HepG2 (cell line): Measurements from ENCODE around the gene GGNBP2. TPM values are rescaled to one million over a fixed set of nuclear protein-coding genes. Genes with fewer than 3 reads are reported as not detected.

Experiments used
- BRD4 ChIP-seq: sonication (generic); formaldehyde crosslinking; IDR thresholded peaks from 2 replicates; pipeline ENCODE4 v1.4.0; 2020; ENCODE audit warnings: missing genetic modification reagents
- MEF2D ChIP-seq: sonication (generic); formaldehyde crosslinking; IDR thresholded peaks from 2 replicates; pipeline ENCODE4 v1.5.1; 2020; ENCODE audit warnings: mild to moderate bottlenecking, missing genetic modification reagents
- RARA ChIP-seq: IDR thresholded peaks from 2 replicates; pipeline ENCODE4 v1.6.1; 2016; ENCODE audit warnings: missing genetic modification reagents, missing compliant biosample characterization
- RORA ChIP-seq: sonication (generic); formaldehyde crosslinking; IDR thresholded peaks from 2 replicates; pipeline ENCODE4 v1.5.0; 2020; ENCODE audit warnings: mild to moderate bottlenecking, missing genetic modification reagents, moderate library complexity
- polyA plus RNA-seq, 8 experiments: library from polyadenylated mRNA; depleted of rRNA in 3 of 8; stranded (reverse) in 7 of 8; unstranded in 1 of 8; fragments of >200 nt; fragmentation: Illumina TruSeq in 4 of 8; extraction: Trizol in 4 of 8; gene quantifications; 2 replicates each; pipeline versions ENCODE4 v1.2.1 to v1.2.3, GENCODE V29; 2011 to 2016; ENCODE audit warnings: low read depth in 4 of 8, missing spikeins in 1 of 8, mixed read lengths in 1 of 8; ENCODE audit not compliant: insufficient read depth in 1 of 8
- total RNA-seq, 5 experiments: library from RNA; depleted of rRNA; stranded (reverse); fragments of >200 nt; fragmentation: Illumina TruSeq; extraction: Trizol; gene quantifications; 2 replicates each; pipeline ENCODE4 v1.2.3, GENCODE V29; 2016; ENCODE audit warnings: low read depth in 1 of 5
- TF ChIP-seq, protein P1 (sequence below): sonication (generic); formaldehyde crosslinking; IDR thresholded peaks from 2 replicates; pipeline ENCODE4 v1.5.0; 2020; ENCODE audit warnings: mild to moderate bottlenecking, missing genetic modification reagents, borderline replicate concordance
- TF ChIP-seq, protein P2 (sequence below): sonication (generic); formaldehyde crosslinking; IDR thresholded peaks from 2 replicates; pipeline ENCODE4 v1.4.0; 2020; ENCODE audit warnings: missing genetic modification reagents, borderline replicate concordance
- TF ChIP-seq, protein P3 (sequence below): sonication (generic); formaldehyde crosslinking; IDR thresholded peaks from 2 replicates; pipeline ENCODE4 v1.5.0; 2020; ENCODE audit warnings: missing genetic modification reagents

GGNBP2 gene
- total and polyA plus RNA-seq, 2 of the 13 experiments (the other 11 are each of a cell fraction or from before 2014, with no cell fraction given), result 53.3 to 84.2 TPM

DNA sequence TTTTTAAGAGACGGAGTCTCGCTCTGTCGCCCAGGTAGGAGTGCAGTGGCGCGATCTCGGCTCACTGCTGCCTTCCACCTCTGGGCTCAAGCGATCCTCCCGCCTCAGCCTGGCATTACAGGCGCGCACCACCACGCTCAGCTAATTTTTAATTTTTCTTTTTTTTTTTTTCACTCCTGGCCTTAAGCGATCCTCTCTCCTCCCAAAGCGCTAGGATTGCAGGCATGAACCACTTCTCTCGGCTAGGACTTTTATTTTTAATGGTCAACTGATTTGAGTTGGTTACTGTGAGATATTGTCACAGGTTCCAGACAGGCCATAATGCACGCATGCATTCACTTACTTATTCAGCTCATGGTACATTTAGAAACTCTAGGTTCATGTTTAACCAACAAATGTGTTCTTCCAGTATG lies 9.0 kb upstream of the GGNBP2 start (continued):
- TF ChIP-seq, protein P1, sequence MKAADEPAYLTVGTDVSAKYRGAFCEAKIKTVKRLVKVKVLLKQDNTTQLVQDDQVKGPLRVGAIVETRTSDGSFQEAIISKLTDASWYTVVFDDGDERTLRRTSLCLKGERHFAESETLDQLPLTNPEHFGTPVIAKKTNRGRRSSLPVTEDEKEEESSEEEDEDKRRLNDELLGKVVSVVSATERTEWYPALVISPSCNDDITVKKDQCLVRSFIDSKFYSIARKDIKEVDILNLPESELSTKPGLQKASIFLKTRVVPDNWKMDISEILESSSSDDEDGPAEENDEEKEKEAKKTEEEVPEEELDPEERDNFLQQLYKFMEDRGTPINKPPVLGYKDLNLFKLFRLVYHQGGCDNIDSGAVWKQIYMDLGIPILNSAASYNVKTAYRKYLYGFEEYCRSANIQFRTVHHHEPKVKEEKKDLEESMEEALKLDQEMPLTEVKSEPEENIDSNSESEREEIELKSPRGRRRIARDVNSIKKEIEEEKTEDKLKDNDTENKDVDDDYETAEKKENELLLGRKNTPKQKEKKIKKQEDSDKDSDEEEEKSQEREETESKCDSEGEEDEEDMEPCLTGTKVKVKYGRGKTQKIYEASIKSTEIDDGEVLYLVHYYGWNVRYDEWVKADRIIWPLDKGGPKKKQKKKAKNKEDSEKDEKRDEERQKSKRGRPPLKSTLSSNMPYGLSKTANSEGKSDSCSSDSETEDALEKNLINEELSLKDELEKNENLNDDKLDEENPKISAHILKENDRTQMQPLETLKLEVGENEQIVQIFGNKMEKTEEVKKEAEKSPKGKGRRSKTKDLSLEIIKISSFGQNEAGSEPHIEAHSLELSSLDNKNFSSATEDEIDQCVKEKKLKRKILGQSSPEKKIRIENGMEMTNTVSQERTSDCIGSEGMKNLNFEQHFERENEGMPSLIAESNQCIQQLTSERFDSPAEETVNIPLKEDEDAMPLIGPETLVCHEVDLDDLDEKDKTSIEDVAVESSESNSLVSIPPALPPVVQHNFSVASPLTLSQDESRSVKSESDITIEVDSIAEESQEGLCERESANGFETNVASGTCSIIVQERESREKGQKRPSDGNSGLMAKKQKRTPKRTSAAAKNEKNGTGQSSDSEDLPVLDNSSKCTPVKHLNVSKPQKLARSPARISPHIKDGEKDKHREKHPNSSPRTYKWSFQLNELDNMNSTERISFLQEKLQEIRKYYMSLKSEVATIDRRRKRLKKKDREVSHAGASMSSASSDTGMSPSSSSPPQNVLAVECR (CRISPR knock-in tag), result no peak
- TF ChIP-seq MEF2D (no peak), RORA (no peak), RARA (CRISPR knock-in tag) (no peak), BRD4 (CRISPR knock-in tag) (no peak)
- TF ChIP-seq, protein P2, sequence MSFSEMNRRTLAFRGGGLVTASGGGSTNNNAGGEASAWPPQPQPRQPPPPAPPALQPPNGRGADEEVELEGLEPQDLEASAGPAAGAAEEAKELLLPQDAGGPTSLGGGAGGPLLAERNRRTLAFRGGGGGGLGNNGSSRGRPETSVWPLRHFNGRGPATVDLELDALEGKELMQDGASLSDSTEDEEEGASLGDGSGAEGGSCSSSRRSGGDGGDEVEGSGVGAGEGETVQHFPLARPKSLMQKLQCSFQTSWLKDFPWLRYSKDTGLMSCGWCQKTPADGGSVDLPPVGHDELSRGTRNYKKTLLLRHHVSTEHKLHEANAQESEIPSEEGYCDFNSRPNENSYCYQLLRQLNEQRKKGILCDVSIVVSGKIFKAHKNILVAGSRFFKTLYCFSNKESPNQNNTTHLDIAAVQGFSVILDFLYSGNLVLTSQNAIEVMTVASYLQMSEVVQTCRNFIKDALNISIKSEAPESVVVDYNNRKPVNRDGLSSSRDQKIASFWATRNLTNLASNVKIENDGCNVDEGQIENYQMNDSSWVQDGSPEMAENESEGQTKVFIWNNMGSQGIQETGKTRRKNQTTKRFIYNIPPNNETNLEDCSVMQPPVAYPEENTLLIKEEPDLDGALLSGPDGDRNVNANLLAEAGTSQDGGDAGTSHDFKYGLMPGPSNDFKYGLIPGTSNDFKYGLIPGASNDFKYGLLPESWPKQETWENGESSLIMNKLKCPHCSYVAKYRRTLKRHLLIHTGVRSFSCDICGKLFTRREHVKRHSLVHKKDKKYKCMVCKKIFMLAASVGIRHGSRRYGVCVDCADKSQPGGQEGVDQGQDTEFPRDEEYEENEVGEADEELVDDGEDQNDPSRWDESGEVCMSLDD (CRISPR knock-in tag), result no peak
- TF ChIP-seq, protein P3, sequence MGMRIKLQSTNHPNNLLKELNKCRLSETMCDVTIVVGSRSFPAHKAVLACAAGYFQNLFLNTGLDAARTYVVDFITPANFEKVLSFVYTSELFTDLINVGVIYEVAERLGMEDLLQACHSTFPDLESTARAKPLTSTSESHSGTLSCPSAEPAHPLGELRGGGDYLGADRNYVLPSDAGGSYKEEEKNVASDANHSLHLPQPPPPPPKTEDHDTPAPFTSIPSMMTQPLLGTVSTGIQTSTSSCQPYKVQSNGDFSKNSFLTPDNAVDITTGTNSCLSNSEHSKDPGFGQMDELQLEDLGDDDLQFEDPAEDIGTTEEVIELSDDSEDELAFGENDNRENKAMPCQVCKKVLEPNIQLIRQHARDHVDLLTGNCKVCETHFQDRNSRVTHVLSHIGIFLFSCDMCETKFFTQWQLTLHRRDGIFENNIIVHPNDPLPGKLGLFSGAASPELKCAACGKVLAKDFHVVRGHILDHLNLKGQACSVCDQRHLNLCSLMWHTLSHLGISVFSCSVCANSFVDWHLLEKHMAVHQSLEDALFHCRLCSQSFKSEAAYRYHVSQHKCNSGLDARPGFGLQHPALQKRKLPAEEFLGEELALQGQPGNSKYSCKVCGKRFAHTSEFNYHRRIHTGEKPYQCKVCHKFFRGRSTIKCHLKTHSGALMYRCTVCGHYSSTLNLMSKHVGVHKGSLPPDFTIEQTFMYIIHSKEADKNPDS, result 0 out of 2 replicates have a peak, but pooled peaks have one; percentile 20
